Measurements from ENCODE around the gene SPAG7. TPM values are rescaled to one million over a fixed set of nuclear protein-coding genes. Genes with fewer than 3 reads are reported as not detected.
A peak's percentile ranks its signal among the peaks of the same experiment; 100 is the strongest.

Gene SPAG7
- total RNA-seq, 4 donors from 2014 or later = 78.6 to 114 (median 91.0) TPM

- no peaks in the 10 kb centered on the region for H3K27me3 ChIP-seq
- TF ChIP-seq, protein P1, sequence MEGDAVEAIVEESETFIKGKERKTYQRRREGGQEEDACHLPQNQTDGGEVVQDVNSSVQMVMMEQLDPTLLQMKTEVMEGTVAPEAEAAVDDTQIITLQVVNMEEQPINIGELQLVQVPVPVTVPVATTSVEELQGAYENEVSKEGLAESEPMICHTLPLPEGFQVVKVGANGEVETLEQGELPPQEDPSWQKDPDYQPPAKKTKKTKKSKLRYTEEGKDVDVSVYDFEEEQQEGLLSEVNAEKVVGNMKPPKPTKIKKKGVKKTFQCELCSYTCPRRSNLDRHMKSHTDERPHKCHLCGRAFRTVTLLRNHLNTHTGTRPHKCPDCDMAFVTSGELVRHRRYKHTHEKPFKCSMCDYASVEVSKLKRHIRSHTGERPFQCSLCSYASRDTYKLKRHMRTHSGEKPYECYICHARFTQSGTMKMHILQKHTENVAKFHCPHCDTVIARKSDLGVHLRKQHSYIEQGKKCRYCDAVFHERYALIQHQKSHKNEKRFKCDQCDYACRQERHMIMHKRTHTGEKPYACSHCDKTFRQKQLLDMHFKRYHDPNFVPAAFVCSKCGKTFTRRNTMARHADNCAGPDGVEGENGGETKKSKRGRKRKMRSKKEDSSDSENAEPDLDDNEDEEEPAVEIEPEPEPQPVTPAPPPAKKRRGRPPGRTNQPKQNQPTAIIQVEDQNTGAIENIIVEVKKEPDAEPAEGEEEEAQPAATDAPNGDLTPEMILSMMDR (IDR thresholded peaks at IDR 0.05 in 4 of 5, conservative IDR thresholded peaks at IDR 0.05 in 1 of 5) = no peak
- TF ChIP-seq POLR2A (IDR thresholded peaks at IDR 0.05) = no peak
- peak overlapping the region; percentile 85 to 99 (median 96) for H3K4me3 ChIP-seq
- in situ Hi-C loops (cut with MboI; ENCODE audit: low sequenced_read_pairs in 4 of 4) (no loop called here), intact Hi-C loops (cut with DNase I; ENCODE audit: low total_unique reads) (loop anchor here (1.0 kb wide), 1 partner anchor 53 kb away; no protein-coding TSS in a partner anchor)
- peaks cover 0 to 35% of the 10 kb centered on the region in 2 donors for H3K36me3 ChIP-seq
- DNase-seq (peak; percentile 48 to 56), ATAC-seq (peak; percentile 5 to 18)
- H3K9me3 ChIP-seq = no peaks in the 10 kb centered on the region
- peaks cover 45 to 51% of the 10 kb centered on the region in 2 donors for H3K4me1 ChIP-seq
- peak overlapping the region; percentile 96 to 100 (median 98) for H3K27ac ChIP-seq
Measured at GRCh38 chr17:4947411-4948165, 20.0 kb downstream of the SPAG7 start.

DNA sequence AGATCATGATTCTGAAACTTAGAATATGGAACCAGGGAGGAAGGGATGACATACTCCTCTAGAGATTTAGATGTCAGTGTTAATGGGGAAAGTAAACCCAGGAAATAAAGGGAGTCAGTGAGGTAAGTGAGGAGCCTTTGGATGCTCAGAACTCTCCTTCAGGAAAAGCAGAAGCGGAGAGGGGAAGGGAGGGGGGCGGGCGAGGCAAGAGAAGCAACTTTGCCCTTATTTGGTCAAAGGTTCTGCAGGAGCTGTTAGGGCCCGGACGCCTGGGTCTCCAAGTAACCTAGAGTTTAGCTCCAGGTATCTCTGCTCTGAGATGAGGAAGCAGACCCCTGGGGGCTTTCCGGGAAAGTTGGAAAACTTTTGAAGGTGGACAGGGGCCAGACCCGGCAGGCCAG lies 20.6 kb downstream of the SPAG7 start:
- no peaks in the 10 kb centered on the region for H3K27me3 ChIP-seq
- intact Hi-C loops (cut with DNase I; ENCODE audit: low total_unique reads) (no loop called here), in situ Hi-C loops (cut with MboI; ENCODE audit: low sequenced_read_pairs in 4 of 4) (no loop called here)
- H3K27ac ChIP-seq = peak overlapping the region; percentile 96 to 100 (median 98)
- no peaks in the 10 kb centered on the region for H3K9me3 ChIP-seq
- ATAC-seq (no peak), DNase-seq (no peak)
- H3K36me3 ChIP-seq = peaks cover 0 to 40% of the 10 kb centered on the region in 2 donors
- peak overlapping the region; percentile 85 to 99 (median 96) for H3K4me3 ChIP-seq
- TF ChIP-seq, protein P1 (IDR thresholded peaks at IDR 0.05 in 4 of 5, conservative IDR thresholded peaks at IDR 0.05 in 1 of 5) = no peak
- TF ChIP-seq POLR2A (IDR thresholded peaks at IDR 0.05) = no peak
- peaks cover 44 to 47% of the 10 kb centered on the region in 2 donors for H3K4me1 ChIP-seq

DNA sequence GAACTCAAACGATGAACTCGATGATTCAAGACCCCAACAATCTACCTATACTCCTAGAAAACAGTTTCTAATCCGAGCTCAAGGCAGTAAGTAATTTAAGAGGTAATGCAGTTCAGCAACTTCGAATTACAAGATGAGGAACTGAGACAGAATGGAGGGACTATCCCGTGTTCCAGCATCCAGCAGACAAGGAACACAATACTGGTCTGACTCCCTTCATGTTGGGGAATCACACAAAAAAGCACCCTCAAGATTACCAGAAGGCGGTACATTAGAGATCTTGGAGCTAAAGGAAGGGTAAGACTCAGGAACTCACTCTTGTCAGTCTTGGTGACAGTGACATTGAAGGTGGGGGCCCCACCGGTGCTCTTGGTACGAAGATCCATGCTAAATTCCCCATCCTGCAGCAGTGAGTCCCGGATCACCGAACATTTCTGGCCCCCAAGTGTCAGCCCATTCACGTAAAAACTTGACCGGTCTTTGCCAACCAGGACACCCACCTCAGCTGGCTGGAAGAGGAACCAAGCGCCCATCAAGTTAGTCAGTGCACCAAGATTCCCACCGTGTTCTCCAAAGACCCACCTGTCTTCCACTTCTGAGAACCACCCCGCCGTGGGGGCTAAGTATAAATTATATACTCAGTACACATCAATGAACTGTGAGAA lies 21.2 kb downstream of the SPAG7 start:
- Histone ChIP-seq H3K36me3 (peaks cover 0 to 40% of the 10 kb centered on the region in 2 donors), H3K4me3 (peak overlapping the region; percentile 85 to 99 (median 96)), H3K27me3 (no peaks in the 10 kb centered on the region), H3K9me3 (no peaks in the 10 kb centered on the region), H3K4me1 (peaks cover 45 to 46% of the 10 kb centered on the region in 2 donors), H3K27ac (peak overlapping the region; percentile 96 to 100 (median 98))
- in situ Hi-C loops (cut with MboI; ENCODE audit: low sequenced_read_pairs in 4 of 4) = no loop called here
- TF ChIP-seq, protein P1 (IDR thresholded peaks at IDR 0.05 in 4 of 5, conservative IDR thresholded peaks at IDR 0.05 in 1 of 5) = no peak
- TF ChIP-seq POLR2A (IDR thresholded peaks at IDR 0.05) = no peak
- intact Hi-C loops (cut with DNase I; ENCODE audit: low total_unique reads) = no loop called here
- DNase-seq = no peak
- no peak for ATAC-seq

DNA sequence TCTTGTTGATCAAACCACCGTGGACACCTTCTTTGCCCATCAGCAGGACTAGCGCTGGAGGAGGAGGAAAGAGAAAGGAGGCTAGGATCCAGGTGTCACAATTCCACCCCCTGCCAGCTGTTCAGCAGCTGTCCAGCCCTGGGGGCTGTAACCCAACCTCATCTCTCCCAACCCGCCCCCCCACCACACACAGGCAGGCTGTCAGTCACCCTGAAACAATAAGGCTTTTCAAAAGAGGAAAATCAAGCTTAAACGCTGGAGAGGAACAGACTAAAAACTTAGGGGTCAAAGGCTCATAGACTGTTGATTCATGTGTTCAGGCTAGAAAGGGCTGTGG lies 21.7 kb downstream of the SPAG7 start:
- intact Hi-C loops (cut with DNase I; ENCODE audit: low total_unique reads) = no loop called here
- no peaks in the 10 kb centered on the region for H3K9me3 ChIP-seq
- H3K4me3 ChIP-seq = peak overlapping the region in 3 of 4 donors; percentile 6 to 99 (median 96)

More for the DNA sequence above, 21.7 kb downstream of the SPAG7 start:
- TF ChIP-seq, protein P1 (IDR thresholded peaks at IDR 0.05 in 4 of 5, conservative IDR thresholded peaks at IDR 0.05 in 1 of 5) = no peak
- no peak for TF ChIP-seq POLR2A (IDR thresholded peaks at IDR 0.05)
- in situ Hi-C loops (cut with MboI; ENCODE audit: low sequenced_read_pairs in 4 of 4) = no loop called here
- Histone ChIP-seq H3K27ac (peak overlapping the region; percentile 96 to 100 (median 98)), H3K27me3 (no peaks in the 10 kb centered on the region), H3K4me1 (peaks cover 45 to 46% of the 10 kb centered on the region in 2 donors), H3K36me3 (peaks cover 0 to 40% of the 10 kb centered on the region in 2 donors)
- DNase-seq = no peak
- no peak for ATAC-seq

Data from gastrocnemius medialis (tissue), 4 donors.